Measurements from ENCODE around the gene SLC25A20.

DNA sequence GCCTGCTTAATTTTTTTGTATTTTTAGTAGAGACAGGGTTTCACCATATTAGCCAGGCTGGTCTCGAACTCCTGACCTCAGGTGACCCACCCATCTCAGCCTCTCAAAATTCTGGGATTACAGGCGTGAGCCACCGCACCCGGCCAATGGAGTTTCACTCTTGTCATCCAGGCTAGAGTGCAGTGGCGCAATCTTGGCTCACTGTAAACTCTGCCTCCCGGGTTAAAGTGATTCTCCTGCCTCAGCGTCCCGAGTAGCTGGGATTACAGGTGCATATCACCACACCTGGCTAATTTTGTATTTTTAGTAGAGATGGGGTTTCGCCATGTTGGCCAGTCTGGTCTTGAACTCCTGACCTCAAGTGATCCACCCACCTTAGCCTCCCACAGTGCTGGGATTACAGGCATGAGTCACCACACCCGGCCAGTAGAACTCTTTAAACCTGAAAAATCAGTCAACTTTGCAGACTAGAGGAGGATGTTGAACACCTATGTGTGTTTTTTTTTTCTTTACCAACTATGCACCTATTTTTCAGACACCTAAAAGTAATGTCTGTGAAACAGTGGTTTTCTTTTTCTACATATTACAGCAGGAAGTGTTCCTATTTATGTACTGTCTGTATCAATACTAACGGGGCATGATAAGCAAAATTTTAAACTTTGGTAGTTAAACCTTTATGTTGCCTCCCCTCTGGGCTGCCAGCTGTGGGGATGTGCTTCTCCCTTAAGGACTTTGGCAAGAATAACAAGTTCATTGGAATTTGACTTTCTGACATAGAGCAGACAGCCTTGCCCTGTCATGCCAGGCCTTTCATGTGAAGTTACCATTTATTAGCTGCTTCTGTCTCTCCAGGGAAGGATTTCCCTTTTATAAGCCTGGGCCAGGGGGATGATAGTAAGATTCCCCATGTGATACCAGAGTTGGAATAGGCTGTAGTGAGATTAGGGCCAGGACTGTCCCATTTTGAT lies 28.0 kb upstream of the SLC25A20 start:
- TF ChIP-seq, protein P1, sequence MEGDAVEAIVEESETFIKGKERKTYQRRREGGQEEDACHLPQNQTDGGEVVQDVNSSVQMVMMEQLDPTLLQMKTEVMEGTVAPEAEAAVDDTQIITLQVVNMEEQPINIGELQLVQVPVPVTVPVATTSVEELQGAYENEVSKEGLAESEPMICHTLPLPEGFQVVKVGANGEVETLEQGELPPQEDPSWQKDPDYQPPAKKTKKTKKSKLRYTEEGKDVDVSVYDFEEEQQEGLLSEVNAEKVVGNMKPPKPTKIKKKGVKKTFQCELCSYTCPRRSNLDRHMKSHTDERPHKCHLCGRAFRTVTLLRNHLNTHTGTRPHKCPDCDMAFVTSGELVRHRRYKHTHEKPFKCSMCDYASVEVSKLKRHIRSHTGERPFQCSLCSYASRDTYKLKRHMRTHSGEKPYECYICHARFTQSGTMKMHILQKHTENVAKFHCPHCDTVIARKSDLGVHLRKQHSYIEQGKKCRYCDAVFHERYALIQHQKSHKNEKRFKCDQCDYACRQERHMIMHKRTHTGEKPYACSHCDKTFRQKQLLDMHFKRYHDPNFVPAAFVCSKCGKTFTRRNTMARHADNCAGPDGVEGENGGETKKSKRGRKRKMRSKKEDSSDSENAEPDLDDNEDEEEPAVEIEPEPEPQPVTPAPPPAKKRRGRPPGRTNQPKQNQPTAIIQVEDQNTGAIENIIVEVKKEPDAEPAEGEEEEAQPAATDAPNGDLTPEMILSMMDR (IDR thresholded peaks at IDR 0.05 in 4 of 5, conservative IDR thresholded peaks at IDR 0.05 in 1 of 5), result no peak
- TF ChIP-seq POLR2A (IDR thresholded peaks at IDR 0.05), result no peak

Measured in gastrocnemius medialis (tissue), 4 donors.